Activated T-helper 9 cell treated with anti-CD3 and anti-CD28 coated beads, Interleukin-2, amount 50 U/mL, for 16 hours (primary cell): ENCODE measurements around the gene TFPI.

ENCODE experiments used
- DNase-seq: peaks from one replicate; pipeline ENCODE4 v3.0.0-alpha.2; 2020; ENCODE audit warnings: low read depth

The TFPI gene

DNA sequence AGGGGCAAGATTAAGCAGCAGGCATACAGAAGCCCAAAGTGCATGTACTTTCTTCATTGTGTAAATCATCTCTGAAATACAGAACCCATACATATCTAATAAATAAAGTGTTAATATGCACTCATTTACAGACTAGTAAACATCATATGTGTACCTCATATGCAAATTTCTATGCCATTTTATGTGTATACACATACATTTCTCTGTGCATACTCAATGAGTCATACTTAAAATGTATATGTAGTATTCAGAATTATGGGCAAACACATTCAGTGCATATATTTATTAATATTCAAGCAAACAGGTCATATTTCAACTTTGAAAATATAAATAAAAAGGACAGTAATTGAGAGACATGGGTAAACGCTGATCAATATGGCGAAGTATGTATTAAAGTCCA lies 50.5 kb downstream of the TFPI start:
- no peak for DNase-seq

DNA sequence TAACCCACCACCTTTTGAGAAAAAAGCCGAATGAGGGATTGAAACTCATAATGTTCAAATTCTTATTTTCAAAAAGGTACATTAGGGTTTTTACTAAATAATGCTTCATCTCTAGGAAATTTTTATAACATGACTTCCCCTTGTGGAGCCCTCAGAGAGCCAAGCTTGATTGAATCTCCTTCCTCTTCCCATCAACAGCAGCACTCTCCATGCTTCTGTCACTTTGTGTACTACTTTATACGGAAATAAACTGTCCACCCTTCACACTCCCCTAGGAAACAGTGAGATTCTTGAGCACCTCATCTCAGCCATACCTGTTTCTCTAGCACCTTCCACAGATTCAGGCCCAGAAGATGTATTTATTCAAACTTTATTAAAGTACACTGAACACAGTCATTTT lies 51.8 kb downstream of the TFPI start:
- no peak for DNase-seq

GRCh38 chr2:187500585-187501359 lies 53.5 kb downstream of the TFPI start:
- DNase-seq = no peak

- no peak for DNase-seq
These were observed 54.2 kb downstream of the TFPI start for GRCh38 chr2:187499941-187500532.

GRCh38 chr2:187497858-187498463 lies 56.3 kb downstream of the TFPI start:
- no peak for DNase-seq

DNA sequence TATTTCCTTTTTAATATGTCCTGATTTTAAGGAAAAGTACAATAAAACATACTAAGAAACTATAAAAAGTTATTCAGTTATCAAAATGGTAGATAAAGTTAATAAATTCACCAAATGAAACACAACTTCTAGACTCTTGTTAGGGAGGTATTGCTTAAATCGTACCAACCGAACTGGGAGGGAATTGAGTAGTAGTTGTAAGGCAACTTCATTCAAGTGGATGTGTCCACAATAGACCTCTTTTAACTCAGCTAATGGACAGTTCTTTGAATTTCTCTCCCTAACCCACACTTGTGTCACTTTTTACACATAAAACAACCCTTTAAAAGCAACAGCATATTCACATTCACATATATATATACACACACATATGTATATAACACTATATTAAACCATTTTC lies 57.1 kb downstream of the TFPI start:
- no peak for DNase-seq

GRCh38 chr2:187495324-187495723 lies 58.9 kb downstream of the TFPI start:
- DNase-seq = no peak

DNA sequence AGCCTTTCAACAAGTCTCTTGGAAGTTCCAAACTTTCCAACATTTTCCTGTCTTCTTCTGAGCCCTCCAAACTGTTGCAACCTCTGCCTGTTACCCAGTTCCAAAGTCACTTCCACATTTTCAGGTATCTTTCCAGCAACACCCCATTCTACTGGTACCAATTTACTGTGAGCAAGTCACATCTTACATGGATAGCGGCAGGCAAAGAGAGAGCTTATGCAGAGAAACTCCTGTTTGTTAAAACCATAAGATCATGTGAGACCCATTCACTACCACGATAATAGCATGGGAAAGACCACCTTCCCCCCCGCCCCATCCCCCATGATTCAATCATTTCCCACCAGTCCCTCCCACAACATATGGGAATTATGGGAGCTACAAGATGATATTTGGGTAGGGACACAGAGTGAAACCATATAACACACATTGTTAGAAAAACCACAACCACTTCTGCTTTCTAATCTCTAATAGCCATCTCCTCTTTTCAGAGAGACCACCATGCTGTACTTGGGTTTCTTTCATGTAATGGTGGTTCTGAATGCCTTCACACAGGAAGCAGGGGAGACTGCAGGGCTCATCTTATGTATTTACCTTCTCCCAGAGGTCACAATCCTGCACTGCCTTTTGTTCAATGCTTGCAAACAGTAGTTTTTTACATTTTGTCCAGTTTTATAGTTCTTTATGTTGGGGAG lies 60.2 kb downstream of the TFPI start:
- no peak for DNase-seq

DNA sequence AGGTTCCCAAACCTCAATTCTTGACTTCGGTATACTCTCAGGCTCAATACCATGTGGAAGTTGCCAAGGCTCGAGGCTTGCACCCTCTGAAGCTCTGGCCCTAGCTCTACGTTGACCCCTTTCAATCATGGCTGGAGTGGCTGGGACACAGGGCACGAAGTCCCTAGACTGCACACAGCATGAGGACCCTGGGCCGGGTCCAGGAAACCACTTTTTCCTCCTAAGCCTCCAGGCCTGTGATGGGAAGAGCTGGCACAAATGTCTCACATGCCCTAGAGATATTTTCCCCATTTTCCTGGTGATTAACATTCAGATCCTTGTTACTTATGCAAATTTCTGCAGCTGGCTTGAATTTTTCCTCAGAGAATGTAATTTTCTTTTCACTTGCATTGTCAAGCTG lies 61.1 kb downstream of the TFPI start:
- DNase-seq = no peak

GRCh38 chr2:187486241-187486640 lies 68.0 kb downstream of the TFPI start:
- no peak for DNase-seq

DNA sequence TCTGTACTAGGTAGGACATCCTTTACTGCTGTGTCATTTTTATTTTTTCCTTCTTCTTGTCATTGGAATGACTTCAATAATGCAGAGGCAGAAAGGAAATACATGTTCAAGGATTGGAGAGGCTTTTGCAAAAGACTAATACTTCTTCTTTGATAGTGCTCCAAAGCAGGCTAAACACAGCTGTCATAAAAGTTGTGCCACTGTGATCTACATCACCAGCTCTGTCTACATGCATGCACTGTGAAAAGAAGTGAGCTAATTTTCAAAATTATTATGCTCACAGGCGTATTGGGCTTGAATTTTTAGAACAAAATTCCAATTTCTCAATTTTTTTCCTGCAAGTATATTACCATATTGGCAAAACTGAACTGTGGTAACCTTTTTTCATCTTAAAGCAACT lies 68.7 kb downstream of the TFPI start:
- DNase-seq = no peak

- no peak for DNase-seq
These were observed 70.7 kb downstream of the TFPI start for GRCh38 chr2:187483537-187483936.

DNA sequence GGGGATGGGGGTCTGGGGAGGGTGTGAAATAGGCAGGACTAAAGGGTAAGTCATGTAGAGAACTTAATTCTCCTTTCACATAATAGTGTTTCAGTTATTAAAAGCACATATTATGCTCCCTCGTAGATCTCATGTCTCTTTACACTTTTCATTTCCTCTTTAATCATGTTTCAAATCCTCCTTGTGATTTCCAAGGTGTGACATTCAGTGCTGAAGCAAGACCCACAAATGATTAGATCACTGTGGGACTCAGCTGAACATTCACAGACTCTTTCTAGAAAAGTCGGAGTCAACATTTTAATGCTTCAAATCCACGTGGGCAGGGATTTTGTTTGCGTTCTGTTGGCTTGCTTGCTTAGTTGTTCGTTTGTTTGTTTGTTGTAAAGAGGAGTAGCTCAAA lies 71.4 kb downstream of the TFPI start:
- no peak for DNase-seq

- no peak for DNase-seq
These were observed 72.7 kb downstream of the TFPI start for GRCh38 chr2:187481543-187481942.

DNA sequence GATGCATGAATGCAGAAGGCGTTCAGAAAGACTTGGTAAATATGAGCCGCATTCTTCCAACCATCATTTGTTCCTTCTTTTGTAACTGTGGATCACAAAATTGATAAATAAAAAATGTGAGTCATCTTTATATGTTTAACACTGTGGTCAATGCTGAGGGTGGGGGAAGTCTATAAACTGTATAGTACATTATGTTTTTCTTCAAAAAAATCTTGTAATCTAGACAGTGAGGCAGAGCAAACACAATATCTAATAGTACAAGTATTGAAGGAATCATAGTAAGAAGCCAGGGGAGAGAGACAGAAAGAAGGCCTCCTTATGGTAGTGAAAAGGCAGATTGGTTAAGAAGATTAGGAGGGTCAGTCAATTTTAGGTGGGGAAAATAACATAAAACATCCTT lies 75.5 kb downstream of the TFPI start:
- no peak for DNase-seq

- no peak for DNase-seq
These were observed 77.2 kb downstream of the TFPI start for GRCh38 chr2:187477051-187477450.

- DNase-seq = no peak
These were observed 78.6 kb downstream of the TFPI start for GRCh38 chr2:187475499-187476248.

DNA sequence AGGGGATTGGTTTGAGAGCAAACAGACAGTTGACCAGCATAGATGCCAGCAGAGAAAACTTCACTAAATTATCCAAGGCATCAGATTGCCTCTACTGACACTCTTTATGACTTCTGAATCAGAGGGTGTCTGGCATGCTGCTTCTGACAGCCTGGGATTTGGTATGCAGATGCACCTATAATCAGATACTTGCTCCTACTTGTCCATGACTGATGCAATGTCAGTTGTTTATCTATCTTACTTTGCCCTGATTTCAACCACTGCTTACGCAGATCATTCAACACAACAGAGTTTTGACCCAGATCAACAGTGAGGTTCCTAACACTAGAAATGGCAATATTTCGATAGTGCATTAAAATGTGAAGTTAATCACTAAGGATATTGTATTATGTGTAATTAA lies 83.5 kb downstream of the TFPI start:
- DNase-seq = no peak

- no peak for DNase-seq
These were observed 84.7 kb downstream of the TFPI start for GRCh38 chr2:187469538-187469937.

- no peak for DNase-seq
These were observed 86.0 kb downstream of the TFPI start for GRCh38 chr2:187468262-187468661.

DNA sequence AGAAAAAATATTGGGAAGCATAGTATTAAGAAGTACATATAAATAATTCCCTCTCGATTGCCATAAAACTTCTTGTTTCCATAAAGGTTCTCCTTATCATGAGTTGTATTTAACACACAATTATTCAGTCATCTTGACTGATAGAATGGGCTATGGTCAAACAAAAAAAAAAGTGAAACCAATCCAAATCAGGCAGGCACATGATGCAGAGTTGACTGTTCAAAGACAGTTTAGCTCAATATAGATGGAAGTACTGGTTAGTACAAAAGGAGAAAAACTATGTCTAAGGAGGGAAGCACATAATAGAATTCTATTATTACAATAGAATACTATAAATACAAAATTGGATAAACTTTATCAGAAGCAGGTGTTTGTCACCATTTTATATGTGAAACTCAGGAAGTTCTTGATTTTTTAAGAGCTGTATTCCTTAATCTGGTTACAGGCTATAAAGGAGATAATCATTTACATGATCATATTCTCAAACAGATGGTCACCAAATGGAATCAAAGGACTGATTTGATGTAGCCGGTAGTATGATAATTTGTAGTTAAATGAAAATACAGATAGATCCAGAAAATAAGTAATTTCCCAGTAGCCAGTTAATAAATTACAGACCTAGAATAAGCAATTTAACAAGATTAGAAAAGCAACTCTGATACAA lies 88.0 kb downstream of the TFPI start:
- DNase-seq = no peak

DNA sequence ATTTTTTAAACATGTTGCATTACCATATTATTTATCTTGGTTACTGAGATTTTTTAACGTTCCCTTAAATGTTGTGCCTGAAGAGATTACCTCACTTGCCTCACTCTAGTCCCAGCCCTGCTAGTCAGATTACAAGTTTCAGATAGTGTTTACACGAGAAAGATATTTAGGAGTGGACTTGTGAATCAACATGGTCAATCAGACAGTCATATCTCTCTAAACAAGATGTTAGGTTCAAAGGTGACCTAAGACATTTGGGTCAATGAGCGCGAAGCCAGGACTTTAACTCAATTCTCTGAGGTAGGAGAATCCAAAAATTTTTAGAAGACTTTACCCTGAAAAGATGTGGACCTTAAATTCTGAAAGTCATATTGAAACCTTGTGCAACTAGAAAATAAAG lies 91.4 kb downstream of the TFPI start:
- no peak for DNase-seq
